ENCODE data around the gene BOLA1. TPM values are rescaled to one million over a fixed set of nuclear protein-coding genes. Genes with fewer than 3 reads are reported as not detected.

Gene BOLA1
- total and polyA plus RNA-seq, 2 donors (not counting 1 experiment from before 2014, with no cell fraction given): 15.0 to 16.7 TPM

DNA sequence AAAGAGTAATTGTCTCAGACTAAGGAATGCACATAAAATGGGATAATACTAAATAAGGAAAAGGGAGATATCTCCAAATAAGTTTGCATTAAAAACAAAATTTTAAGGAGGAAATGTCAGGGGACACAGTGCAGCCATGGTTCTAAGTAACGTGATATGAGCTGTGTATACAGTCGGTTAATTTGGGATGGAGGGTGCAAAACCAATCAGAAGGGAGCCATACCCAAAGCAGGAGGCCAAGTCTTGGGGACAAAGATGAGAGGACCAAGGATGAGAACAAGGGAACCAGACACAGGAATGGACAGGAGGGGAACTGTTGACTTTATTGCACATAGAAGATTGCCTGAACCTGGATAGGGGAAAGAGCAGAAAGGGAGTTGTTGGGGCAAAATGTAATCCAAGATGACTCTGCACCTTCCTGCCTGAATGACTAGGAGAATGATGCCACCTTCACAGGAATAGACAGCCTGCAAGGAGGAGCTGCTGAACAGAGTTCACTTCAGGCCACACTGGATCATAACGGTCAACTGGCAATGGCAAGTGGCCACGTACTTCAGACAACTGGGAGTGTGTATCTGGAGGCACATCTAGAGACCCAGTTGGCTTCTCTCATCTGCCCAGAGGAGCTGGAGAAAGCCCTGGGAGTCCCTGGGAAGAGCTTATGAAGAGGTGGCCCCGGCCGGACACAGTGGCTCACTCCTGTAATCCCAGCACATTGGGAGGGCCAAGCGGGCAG, 22.0 kb upstream of the BOLA1 start:
- Mint-ChIP-seq H3K9me3 (ENCODE audit: insufficient read depth) (no peaks in the 10 kb centered on the region), H3K27ac (no peak overlapping the region), H3K27me3 (no peaks in the 10 kb centered on the region), H3K4me1 (peaks cover 5% of the 10 kb centered on the region), H3K4me3 (no peak overlapping the region)
- no peaks in the 10 kb centered on the region for H3K4me1 ChIP-seq (ENCODE audit: control insufficient read depth in 2 of 2, insufficient read depth in 2 of 2, low read length in 2 of 2)
- H3K9ac ChIP-seq (ENCODE audit: low read length): no peak overlapping the region
- peaks cover 3% of the 10 kb centered on the region for H4K20me1 ChIP-seq (ENCODE audit: control insufficient read depth, insufficient read depth, low read length, poor library complexity, severe bottlenecking)
- ChIA-PET POLR2A (interaction anchor here (1.2 kb wide), 1 partner anchor 9 kb away, joined by 5 read pairs; a partner anchor contains a TSS), CTCF (no interaction called here)
- H3K4me2 ChIP-seq (replicated peaks; ENCODE audit: low read depth, low read length, poor library complexity, severe bottlenecking): no peak overlapping the region
- 99% methylated on average over 6 of the region's 7 CpGs for WGBS (ENCODE audit: insufficient coverage)
- ATAC-seq (ENCODE audit: low read depth) (no peak), DNase-seq (no peak)
- no peak overlapping the region for H3K27ac ChIP-seq (ENCODE audit: low read length in 2 of 2)
- no peaks in the 10 kb centered on the region for H3K9me3 ChIP-seq (ENCODE audit: control extremely low read depth in 1 of 3, control insufficient read depth in 2 of 3, insufficient read depth in 1 of 3, low read length in 2 of 3)
- H3K4me3 ChIP-seq (ENCODE audit: control extremely low read depth in 1 of 5, extremely low read depth in 1 of 5, insufficient read depth in 1 of 5, low read depth in 2 of 5, low read length in 4 of 5): no peak overlapping the region
- H3K36me3 ChIP-seq (replicated peaks in 1 of 2; ENCODE audit: control extremely low read depth in 1 of 2, control insufficient read depth in 1 of 2, extremely low read depth in 1 of 2, insufficient read depth in 2 of 2, low read length in 1 of 2): no peaks in the 10 kb centered on the region
- H2AFZ ChIP-seq (ENCODE audit: insufficient read depth, low read depth, low read length, poor library complexity, severe bottlenecking): no peak overlapping the region
- peaks cover 23% of the 10 kb centered on the region for H3K79me2 ChIP-seq (ENCODE audit: control insufficient read depth, insufficient read depth, low read length)
- no peak for TF ChIP-seq EZH2 (IDR thresholded peaks at IDR 0.05; ENCODE audit: borderline replicate concordance, insufficient read depth, low read depth, low read length, poor library complexity, severe bottlenecking)
- TF ChIP-seq, protein P1, sequence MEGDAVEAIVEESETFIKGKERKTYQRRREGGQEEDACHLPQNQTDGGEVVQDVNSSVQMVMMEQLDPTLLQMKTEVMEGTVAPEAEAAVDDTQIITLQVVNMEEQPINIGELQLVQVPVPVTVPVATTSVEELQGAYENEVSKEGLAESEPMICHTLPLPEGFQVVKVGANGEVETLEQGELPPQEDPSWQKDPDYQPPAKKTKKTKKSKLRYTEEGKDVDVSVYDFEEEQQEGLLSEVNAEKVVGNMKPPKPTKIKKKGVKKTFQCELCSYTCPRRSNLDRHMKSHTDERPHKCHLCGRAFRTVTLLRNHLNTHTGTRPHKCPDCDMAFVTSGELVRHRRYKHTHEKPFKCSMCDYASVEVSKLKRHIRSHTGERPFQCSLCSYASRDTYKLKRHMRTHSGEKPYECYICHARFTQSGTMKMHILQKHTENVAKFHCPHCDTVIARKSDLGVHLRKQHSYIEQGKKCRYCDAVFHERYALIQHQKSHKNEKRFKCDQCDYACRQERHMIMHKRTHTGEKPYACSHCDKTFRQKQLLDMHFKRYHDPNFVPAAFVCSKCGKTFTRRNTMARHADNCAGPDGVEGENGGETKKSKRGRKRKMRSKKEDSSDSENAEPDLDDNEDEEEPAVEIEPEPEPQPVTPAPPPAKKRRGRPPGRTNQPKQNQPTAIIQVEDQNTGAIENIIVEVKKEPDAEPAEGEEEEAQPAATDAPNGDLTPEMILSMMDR (IDR thresholded peaks at IDR 0.05): no peak
- no peaks in the 10 kb centered on the region for H3K27me3 ChIP-seq (replicated peaks in 1 of 4; ENCODE audit: control extremely low read depth in 1 of 4, control insufficient read depth in 3 of 4, insufficient read depth in 4 of 4, low read length in 3 of 4)
- intact Hi-C loops (cut with micrococcal nuclease): no loop called here

DNA sequence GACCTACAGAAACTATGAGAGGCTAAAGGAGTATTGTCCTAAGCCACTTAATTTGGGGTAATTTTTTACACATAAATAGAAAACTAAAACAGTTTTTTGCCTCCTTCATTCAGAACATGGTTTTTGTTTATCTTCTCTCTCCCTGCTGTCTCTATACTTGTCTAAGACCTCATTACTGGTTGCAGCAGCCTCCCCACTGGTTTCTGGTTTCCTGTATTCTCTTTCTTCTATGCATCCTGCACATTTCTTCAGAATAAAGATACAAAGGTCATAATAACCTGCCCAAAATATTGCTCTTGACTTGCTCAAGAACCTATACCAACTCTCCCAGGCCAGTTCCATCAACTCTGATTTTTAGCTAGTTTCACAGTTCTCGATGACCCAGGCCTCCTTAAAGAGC, 19.8 kb upstream of the BOLA1 start:
- intact Hi-C loops (cut with micrococcal nuclease): no loop called here
- 100% methylated on average over 1 of the region's 1 CpG for WGBS (ENCODE audit: insufficient coverage)
- peaks cover 0 to 4% of the 10 kb centered on the region in 2 experiments for H3K36me3 ChIP-seq (replicated peaks in 1 of 2; ENCODE audit: control extremely low read depth in 1 of 2, control insufficient read depth in 1 of 2, extremely low read depth in 1 of 2, insufficient read depth in 2 of 2, low read length in 1 of 2)
- H3K27me3 Mint-ChIP-seq: no peaks in the 10 kb centered on the region
- no peak overlapping the region for H2AFZ ChIP-seq (ENCODE audit: insufficient read depth, low read depth, low read length, poor library complexity, severe bottlenecking)
- no peak overlapping the region for H3K4me2 ChIP-seq (replicated peaks; ENCODE audit: low read depth, low read length, poor library complexity, severe bottlenecking)
- peaks cover 10% of the 10 kb centered on the region for H3K4me1 Mint-ChIP-seq
- TF ChIP-seq, protein P1 (IDR thresholded peaks at IDR 0.05): no peak
- TF ChIP-seq EZH2 (IDR thresholded peaks at IDR 0.05; ENCODE audit: borderline replicate concordance, insufficient read depth, low read depth, low read length, poor library complexity, severe bottlenecking): no peak
- H3K27ac Mint-ChIP-seq: no peak overlapping the region
- POLR2A ChIA-PET: no interaction called here
- H3K9me3 ChIP-seq (ENCODE audit: control extremely low read depth in 1 of 3, control insufficient read depth in 2 of 3, insufficient read depth in 1 of 3, low read length in 2 of 3): no peaks in the 10 kb centered on the region
- H3K9ac ChIP-seq (ENCODE audit: low read length): no peak overlapping the region
- H3K9me3 Mint-ChIP-seq (ENCODE audit: insufficient read depth): no peaks in the 10 kb centered on the region
- H4K20me1 ChIP-seq (ENCODE audit: control insufficient read depth, insufficient read depth, low read length, poor library complexity, severe bottlenecking): peaks cover 11% of the 10 kb centered on the region
- DNase-seq (no peak), ATAC-seq (ENCODE audit: low read depth) (no peak)
- H3K4me3 Mint-ChIP-seq: no peak overlapping the region
- H3K4me3 ChIP-seq (ENCODE audit: control extremely low read depth in 1 of 5, extremely low read depth in 1 of 5, insufficient read depth in 1 of 5, low read depth in 2 of 5, low read length in 4 of 5): no peak overlapping the region
- peaks cover 37% of the 10 kb centered on the region for H3K79me2 ChIP-seq (ENCODE audit: control insufficient read depth, insufficient read depth, low read length)
- H3K27ac ChIP-seq (ENCODE audit: low read length in 2 of 2): no peak overlapping the region
- CTCF ChIA-PET: no interaction called here
- no peaks in the 10 kb centered on the region for H3K27me3 ChIP-seq (replicated peaks in 1 of 4; ENCODE audit: control extremely low read depth in 1 of 4, control insufficient read depth in 3 of 4, insufficient read depth in 4 of 4, low read length in 3 of 4)
- H3K4me1 ChIP-seq (ENCODE audit: control insufficient read depth in 2 of 2, insufficient read depth in 2 of 2, low read length in 2 of 2): peaks cover 9 to 11% of the 10 kb centered on the region in 2 donors

Measured in B cell (primary cell).